GM18858 (cell line): ENCODE data around the gene KMT2E.

Experiments
- ATAC-seq: cut with Tn5 transposase; IDR thresholded peaks from one replicate; pipeline ENCODE4 v1.9.1; 2021; ENCODE audit not compliant: unreplicated experiment

KMT2E gene

DNA sequence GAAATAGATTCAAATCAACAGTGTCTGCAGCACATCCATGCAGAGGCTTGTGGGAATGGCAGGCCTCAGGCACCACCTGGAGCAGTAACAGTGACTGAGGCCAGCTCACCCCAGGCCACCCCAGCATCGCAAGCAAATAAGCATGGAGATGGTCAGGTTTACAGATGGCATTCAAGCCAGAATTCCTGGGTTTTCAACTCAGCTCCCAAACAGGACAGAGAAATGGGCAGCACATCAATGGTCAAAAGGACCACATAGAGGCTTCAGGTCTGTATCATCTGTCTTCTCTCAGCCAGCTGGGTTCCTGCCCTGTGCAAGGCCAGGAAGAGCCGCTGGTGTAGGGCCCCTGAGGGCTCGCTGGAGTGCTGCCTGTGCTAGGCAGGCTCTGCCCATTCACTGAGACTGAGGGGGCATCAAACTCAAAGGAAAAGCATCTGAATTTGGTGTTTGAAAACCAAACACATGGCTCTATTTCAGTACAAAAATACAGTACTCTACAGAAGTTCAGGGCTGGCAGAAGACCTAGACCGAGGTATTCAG, 112.5 kb downstream of the KMT2E start:
- ATAC-seq: no peak

DNA sequence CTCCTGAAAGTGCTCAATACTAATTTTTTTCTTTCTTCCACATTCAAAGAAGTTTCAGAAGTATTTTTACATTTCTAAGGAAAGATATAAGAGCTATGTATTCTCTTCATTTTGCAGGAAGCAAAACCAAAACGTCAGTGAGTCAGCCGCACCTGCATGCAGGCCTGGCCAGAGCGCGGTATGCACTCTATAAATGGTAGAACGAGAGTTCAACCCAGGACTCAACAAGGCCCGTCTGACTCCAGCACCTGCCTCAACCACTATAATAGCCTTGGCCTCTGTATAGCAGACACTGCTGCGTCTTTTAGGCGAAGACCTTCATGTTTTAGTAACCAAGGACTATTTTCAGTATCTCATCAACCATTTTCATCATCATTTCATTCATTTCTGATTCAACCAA, 113.2 kb downstream of the KMT2E start:
- ATAC-seq: no peak

DNA sequence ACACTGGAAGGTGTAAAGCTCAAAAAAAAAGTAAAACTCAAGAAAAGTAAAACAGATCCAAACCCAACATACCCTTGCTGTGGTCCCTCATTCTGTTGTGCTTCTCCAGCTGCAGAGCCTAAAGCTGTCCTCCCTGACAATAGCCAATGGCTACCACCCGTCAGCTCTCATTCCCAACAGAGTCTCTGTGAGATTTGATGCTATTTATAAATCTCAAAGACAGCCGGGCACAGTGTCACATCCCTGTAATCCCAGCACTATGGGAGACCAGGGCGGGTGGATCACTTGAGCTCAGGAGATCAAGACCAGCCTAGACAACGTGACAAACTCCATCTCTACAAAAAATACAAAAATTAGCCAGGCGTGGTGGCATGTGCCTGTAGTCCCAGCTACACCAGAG, 116.0 kb downstream of the KMT2E start:
- no peak for ATAC-seq

DNA sequence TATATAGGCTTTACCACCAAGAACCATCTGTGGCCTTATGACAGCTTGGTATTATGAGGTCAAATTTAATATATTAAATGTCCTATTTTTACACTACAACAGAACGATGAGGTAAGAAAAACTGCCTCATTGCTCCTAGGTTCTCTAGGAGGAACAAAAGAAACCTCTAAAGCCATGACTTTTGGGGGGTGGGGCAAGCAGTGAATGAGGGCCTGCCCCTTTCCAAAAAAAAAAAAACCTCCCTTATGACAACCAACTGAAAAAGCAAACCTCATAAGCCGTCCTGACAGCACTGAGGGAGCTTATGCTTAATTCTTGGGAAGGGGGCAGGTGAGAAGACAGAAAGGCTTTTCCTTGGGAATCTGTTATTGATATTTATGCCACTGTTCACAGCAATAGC, 116.6 kb downstream of the KMT2E start:
- no peak for ATAC-seq

DNA sequence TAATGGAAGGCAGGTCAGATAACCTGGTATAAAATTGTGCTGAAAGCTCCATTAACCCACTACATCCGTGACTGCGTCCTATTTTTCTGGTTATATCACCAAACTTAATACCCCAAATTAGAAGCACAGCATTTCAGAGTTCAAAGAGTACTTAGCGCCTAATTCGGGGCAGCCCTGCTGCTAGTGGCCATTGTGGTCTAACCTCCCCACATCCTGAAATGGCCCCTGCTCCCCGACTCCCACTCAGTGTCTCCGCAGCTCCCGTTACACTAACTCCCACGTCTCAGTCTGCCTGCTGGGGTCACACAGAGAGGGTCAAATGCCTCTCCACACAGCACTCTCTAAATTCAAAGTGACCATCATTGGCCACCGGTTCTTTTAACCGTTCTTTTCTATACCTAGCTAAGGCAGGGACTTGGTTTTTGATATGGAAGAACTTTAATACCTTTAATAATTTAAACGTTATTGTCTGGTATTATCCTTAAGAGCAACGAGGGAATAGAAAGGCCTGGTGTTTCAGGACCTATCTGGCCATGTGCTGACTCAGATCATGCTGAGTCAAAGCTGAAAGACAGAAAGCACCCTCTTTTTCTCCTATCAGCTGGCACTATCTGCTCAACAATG, 117.1 kb downstream of the KMT2E start:
- no peak for ATAC-seq

DNA sequence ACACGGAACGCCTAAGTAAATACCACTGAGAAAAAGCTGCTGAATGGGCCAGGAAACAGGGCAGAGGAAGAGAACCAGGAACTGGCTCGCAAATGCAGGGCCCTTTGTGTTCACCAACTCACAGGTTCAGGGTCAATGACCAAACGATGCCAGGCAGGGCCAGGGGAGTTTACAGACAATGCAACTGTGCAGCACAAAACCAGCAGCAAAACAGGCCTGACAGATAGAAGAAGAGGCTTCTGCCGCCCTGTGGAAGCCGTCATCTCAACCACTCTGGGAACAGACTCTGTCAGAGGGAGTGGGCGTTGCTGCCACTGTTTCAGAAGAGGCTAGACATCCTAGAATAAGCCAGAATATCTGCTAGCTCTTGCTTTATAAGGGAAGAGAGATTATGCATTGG, 117.9 kb downstream of the KMT2E start:
- no peak for ATAC-seq

DNA sequence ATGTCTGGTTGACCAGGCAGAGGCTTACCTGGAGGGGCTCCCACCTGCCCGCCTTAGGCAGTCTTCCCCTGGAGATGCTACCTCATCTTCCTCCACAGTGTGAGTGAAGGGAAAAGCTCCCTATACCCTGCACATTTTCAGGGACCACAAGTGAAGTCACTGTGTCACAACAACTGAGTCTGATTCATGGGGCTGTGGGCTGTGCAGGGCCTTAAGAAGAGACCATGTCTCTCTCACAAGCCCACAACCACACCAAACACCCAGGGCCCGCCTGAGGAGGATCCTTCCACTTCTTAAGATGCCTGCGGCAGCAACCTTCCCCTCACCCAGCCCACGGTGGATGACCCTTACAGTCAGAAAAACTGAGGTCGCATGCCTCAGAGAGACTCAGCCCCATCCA, 118.3 kb downstream of the KMT2E start:
- ATAC-seq: no peak

DNA sequence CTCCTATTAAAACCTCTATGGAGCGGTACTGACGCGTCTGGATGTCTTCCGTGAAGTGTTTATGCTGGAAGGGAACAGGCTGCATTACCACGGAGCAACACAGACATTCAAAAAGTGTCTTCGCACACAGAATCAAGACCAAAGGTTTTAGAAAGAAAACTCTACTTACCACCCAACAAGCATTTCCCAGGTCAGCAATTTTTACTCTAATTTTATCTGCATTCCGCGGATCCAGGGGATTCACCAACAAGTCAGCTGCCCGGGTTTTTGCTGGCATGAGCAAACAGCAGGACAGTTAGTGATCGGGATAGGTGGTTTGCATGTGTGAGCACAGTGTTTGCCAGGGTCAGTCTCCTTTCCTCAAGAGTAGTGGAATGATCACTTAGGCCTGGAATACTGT, 118.8 kb downstream of the KMT2E start:
- ATAC-seq: no peak

DNA sequence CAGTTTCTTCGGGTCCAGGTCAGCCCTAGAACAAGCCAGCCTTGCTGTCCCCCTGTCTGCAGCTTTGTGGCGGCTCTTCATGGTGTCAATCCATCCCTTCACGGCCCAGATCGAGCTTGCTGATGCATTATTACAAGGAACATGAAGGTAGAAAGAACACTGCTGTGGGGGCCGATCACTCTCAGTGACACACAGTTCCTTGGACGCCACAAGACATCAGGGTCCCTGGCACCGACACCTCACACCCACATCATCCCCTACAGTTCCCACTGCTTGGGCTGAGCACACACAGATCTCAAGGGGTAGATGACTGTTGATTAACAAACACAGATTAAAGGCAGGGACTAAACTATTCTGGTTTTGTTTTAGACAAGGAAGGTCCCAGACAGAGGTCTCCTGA, 119.4 kb downstream of the KMT2E start:
- no peak for ATAC-seq

DNA sequence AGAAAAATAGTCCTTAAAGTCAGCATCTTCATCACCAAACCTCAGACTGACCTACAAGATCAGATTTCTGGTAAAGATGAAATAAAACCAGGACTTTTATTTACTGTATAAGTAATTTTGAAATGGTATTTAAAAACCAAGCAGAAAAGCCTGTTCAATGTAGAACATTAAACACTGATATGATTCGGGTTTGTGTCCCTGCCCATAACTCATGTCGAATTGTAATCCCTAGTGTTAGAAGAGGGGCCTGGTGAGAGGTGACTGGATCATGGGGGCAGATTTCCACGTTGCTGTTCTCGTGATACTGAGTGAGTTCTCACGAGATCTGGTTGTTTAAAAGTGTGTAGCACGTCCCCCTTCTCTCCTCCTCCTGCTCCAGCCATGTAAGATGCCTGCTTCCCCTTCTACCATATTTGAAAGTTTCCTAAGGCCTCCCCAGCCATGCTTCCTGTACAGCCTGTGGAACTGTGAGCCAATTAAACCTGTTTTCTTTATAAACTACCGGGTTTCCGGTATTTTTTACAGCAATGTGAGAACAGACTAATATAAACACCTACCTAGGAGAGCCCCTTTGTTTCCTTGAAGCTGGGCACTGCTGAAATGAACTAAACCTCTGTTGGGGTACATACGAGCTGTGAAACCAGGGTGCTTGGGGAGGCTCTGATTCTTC, 120.1 kb downstream of the KMT2E start:
- no peak for ATAC-seq

DNA sequence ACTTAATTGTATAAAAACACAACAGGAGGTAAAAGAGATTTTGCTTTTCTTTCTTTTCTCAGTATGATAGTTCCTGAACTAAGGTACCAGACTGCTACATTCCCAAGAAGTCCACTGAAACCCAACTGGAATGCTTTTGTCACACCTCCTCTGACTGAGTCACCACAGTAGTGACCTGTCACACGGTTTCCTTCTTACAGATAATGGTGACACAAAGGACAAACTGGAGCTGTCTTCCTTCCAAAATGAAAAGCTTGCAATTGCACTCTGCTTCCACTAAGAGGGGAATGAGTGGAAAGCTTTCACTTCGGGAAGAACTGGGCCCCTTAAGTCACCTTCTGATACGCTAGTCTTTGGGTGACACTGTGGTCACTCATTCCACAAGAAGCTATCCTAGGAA, 122.2 kb downstream of the KMT2E start:
- ATAC-seq: no peak

DNA sequence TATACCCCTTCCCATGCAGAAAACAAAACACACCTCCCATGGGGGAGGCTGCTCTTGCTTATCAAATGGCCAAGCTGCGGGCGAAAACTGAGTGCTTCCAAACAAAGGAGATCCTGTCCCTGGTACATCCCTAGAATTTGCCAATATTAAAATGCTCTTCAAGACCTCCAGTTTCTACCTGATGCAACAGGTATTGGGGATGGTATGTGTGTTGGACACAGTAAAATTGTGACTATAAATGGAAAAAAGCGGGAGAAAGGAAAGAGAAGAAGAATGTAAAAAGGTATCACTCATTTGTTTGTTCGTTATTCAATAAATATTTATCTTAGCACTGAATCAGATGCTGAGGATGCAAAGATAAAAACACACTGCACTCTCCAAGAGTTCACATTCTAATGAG, 123.9 kb downstream of the KMT2E start:
- ATAC-seq: no peak

DNA sequence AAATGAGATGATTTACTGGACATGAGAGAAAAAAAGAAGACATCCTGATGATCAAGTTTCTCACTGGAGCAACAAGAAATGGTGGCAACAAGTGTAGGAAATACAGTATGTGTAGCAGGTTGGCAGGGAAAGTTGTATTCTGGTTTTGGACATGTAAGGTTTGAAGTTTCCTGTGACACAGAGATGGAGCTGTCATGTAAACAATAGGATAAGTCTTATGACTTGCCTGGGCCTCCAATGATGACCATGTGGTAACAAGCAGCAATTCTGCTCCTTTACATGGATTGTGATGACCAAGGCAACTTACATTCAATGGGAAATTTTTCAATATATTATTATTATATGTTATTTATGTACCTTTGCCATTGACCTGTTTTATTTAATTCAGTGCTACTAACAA, 125.4 kb downstream of the KMT2E start:
- ATAC-seq: no peak

DNA sequence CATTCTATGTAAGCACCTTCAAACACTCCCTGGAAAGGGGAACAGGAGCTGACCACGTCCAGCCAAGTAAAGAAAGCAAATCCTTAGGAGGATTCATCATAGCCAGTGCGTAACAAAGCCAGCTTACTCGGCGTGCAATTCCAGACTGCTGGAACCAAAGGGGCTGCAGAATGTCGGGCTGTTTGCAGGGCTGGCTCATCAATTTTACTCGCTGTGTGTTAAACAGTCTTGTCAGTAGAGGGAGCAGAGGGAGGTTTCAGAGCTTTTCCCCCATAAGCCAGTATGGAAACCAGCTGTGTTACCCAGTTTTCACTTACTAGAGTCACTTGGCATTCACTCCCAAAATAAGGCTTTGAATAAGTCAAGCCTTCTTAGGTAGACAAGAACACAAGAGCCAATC, 127.1 kb downstream of the KMT2E start:
- ATAC-seq: no peak

DNA sequence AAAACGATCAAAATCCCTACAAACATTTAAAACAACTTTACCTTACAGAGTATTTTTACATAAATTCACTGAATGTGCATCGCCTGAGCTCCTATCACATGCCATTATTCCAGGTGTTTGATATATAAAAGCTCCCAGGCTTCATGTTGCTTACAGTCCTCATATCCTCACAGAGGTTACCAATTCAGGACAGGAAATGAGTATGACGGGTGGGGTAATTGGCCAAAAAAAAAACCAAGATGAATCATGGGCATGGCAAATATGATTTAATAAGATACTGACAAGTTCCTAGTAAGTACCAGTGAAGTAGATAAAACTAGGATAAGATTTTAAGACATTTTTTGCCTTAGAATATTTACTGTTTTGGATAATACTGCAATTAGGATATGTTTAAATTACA, 135.8 kb downstream of the KMT2E start:
- no peak for ATAC-seq

DNA sequence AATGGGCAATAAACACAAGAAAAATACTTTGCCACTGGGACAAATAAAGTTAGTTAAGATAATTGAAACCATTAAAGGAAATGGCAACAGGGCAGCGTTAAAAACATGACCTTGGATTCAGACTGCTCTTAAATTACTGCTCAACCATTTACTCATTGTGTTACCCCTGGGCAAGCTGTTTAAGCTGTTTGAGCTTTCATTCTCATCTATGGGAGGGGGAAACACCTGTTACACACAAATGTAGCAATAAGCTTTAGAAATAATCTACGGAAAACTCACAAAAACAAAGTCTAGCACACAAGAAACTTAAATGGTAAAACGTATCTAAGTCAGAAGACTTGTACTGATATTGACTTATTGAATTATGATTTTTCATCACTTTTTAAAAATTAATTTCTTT, 137.1 kb downstream of the KMT2E start:
- ATAC-seq: no peak

DNA sequence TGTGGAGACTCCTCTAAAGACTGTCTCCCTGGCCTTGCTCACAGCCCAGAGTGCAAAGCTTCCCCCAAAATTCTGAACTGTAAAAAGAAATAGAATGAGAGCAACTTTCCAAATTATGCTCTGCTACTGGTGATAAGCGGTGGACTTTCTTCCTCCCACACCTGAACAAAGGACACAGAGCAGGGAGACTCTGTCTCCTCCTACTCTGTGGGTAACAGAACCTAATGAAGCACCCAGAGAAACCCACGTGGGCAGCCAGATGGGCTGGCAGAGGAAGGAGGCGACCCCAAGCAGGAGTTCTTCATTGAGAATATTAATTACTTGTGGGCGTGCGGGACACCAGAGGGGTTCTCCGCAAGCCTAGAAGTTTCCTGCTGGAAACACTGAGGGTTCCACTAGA, 139.5 kb downstream of the KMT2E start:
- ATAC-seq: no peak

DNA sequence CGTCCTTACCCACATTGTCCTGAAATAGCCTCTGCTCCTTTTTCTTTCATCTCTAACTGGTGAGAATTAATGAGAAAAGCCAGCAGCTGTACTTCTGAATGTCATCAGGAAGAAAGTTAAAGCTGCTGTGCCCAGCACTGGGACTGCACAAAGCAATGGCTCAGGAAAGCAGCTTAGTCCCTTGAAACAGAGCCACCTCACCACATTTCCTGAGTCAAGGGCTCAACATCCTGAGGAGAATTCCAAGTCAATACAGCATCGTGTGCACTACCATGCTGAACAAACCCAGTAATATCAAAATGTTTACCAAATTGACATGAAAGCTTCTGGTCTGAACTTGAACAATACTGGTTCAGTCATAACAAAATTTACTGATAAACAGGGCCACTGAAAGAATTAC, 140.1 kb downstream of the KMT2E start:
- no peak for ATAC-seq

DNA sequence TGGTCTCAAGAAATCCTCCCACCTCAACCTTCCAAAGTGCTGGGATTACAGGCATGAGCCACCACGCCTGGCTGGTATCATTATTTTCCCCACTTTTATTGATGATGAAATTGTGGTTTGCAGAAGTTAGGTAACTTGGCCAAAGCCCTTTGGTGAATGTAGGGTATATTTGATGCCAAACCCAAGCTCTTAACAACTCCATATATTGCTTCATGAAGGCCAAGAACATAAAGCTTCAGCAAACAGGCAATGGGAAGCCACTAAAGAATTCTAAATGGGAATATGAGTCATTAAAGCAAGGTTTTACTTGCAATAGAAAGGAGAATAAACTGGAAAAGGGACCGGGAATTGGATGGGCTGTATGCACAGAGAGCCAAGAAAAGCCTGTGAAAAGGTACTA, 142.7 kb downstream of the KMT2E start:
- ATAC-seq: no peak

DNA sequence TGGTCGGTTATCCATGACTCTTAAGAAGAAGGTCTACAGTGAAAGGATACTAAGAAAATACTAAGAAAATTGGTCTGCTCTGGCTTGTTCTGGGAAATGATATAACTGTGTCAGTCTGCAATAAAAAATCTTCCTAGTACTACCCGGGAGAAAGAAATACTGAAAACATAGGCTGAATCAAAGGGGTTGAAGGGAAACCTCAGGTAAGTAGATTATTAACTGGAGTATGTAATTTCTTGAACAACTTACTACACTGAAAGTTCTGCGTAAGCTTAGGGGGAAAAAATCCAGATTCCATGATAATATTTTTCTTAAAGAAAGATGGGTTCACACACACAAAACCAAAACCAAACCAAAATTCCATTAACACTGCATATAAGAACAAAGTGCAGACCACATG, 143.3 kb downstream of the KMT2E start:
- ATAC-seq: no peak

DNA sequence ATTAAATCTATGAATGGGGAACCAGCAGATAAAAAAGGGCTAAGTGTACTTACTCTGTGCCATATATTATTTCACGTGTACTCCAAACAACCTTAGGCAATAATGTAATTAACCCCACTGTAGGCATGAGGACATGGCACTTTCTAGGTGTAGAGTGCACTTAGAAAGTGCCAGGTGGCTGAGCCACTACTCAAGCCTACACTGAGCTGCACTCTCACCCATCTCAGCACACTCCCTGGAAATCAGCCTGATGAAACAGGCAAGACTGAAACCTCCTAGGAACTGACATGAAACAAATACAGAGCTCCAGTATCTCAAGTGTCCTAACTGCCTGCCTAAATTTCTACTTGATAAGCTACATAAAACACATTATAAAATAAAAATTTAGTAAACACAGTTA, 147.4 kb downstream of the KMT2E start:
- ATAC-seq: no peak
